NCI-H69 (cell line): Measurements from ENCODE around the gene LY86.

Experiments
- DNase-seq: peaks from one replicate; lab custom pipeline; 2025; lab: John Stamatoyannopoulos, UW

LY86 gene

GRCh38 chr6:6682225-6682624, 93.7 kb downstream of the LY86 start:
- no peak for DNase-seq

- DNase-seq = no peak
These were observed 95.7 kb downstream of the LY86 start for GRCh38 chr6:6683969-6684833.

- no peak for DNase-seq
These were observed 96.9 kb downstream of the LY86 start for GRCh38 chr6:6685249-6686040.

GRCh38 chr6:6686176-6686575, 97.7 kb downstream of the LY86 start:
- DNase-seq = no peak

- DNase-seq = peak; percentile 100
These were observed 98.5 kb downstream of the LY86 start for GRCh38 chr6:6686748-6687601.

GRCh38 chr6:6688283-6688682, 99.8 kb downstream of the LY86 start:
- peak; percentile 84 for DNase-seq

- DNase-seq = peak; percentile 12
These were observed 100.4 kb downstream of the LY86 start for GRCh38 chr6:6688951-6689350.

- no peak for DNase-seq
These were observed 101.1 kb downstream of the LY86 start for GRCh38 chr6:6689400-6690143.

GRCh38 chr6:6690144-6690483, 101.6 kb downstream of the LY86 start:
- DNase-seq = no peak

- DNase-seq = peak; percentile 31
These were observed 105.9 kb downstream of the LY86 start for GRCh38 chr6:6694368-6694780.

- DNase-seq = peak; percentile 64
These were observed 106.5 kb downstream of the LY86 start for GRCh38 chr6:6694825-6695624.

GRCh38 chr6:6695625-6696276, 107.2 kb downstream of the LY86 start:
- peak; percentile 26 for DNase-seq

GRCh38 chr6:6696867-6697531, 108.5 kb downstream of the LY86 start:
- peak; percentile 80 for DNase-seq

- peak; percentile 28 for DNase-seq
These were observed 109.1 kb downstream of the LY86 start for GRCh38 chr6:6697620-6698019.

GRCh38 chr6:6699741-6700367, 111.3 kb downstream of the LY86 start:
- DNase-seq = peak; percentile 98

GRCh38 chr6:6700407-6701270, 112.1 kb downstream of the LY86 start:
- DNase-seq = no peak

GRCh38 chr6:6701864-6702263, 113.3 kb downstream of the LY86 start:
- DNase-seq = no peak

- DNase-seq = no peak
These were observed 115.2 kb downstream of the LY86 start for GRCh38 chr6:6703699-6704098.
